ENCODE measurements around the gene GPR45. TPM values are rescaled to one million over a fixed set of nuclear protein-coding genes. Genes with fewer than 3 reads are reported as not detected.
A peak's percentile ranks its signal among the peaks of the same experiment; 100 is the strongest.

GPR45 gene
- total and polyA plus RNA-seq, 10 of the 15 experiments (the other 5 are each of a cell fraction or from before 2014, with no cell fraction given): not detected

GRCh38 chr2:105283532-105283931, 42.0 kb downstream of the GPR45 start:
- no peaks in the 10 kb centered on the region for H3K9me3 ChIP-seq (replicated peaks; ENCODE audit: control insufficient read depth, insufficient read depth, low read length)
- no peak overlapping the region for H2AFZ ChIP-seq (ENCODE audit: control insufficient read depth, low read depth, low read length)
- WGBS (ENCODE audit: insufficient coverage, insufficient replicate concordance, low lambda C conversion rate, missing lambda C conversion rate): 83% methylated on average over 4 of the region's 4 CpGs
- DNase-seq (ENCODE audit: low read depth, low spot score) (no peak), FAIRE-seq (no peak), ATAC-seq (no peak)
- H3K9ac ChIP-seq (ENCODE audit: control insufficient read depth, insufficient read depth, low read length): no peak overlapping the region
- no peak overlapping the region for H3K27ac ChIP-seq (ENCODE audit: control insufficient read depth, insufficient read depth)
- no peaks in the 10 kb centered on the region for H4K20me1 ChIP-seq (ENCODE audit: control insufficient read depth, insufficient read depth)
- ChIA-PET CTCF (interaction anchor here (1.1 kb wide), 1 partner anchor 47 kb away, joined by 3 read pairs; no protein-coding TSS in a partner anchor), SMC1A (ENCODE audit: uncharacterized antibody, unreplicated experiment) (no interaction called here), RAD21 (ENCODE audit: unreplicated experiment) (no interaction called here), POLR2A (no interaction called here)
- intact Hi-C loops (cut with micrococcal nuclease; ENCODE audit: unreplicated experiment): no loop called here
- H3K79me2 ChIP-seq (ENCODE audit: control insufficient read depth, insufficient read depth, low read length): no peaks in the 10 kb centered on the region
- no peak overlapping the region for H3K4me3 ChIP-seq
- no peaks in the 10 kb centered on the region for H3K4me1 ChIP-seq (ENCODE audit: control insufficient read depth, insufficient read depth, low read length)
- TF ChIP-seq POU2F2 (IDR thresholded peaks at IDR 0.05; ENCODE audit: borderline replicate concordance, low read depth, low read length): no peak
- H3K36me3 ChIP-seq (ENCODE audit: control insufficient read depth in 2 of 2, insufficient read depth in 2 of 2, low read length in 1 of 2): peaks cover 28 to 39% of the 10 kb centered on the region in 2 experiments
- no peak overlapping the region for H3K4me2 ChIP-seq (ENCODE audit: control insufficient read depth, insufficient read depth)
- in situ Hi-C loops (cut with MboI): no loop called here
- no TSS peak for BruUV-seq (replicated peaks)
- H3K27me3 ChIP-seq (replicated peaks in 1 of 2; ENCODE audit: control insufficient read depth in 2 of 2, insufficient read depth in 2 of 2, low read length in 1 of 2): no peaks in the 10 kb centered on the region

GRCh38 chr2:105287692-105288091, 46.1 kb downstream of the GPR45 start:
- RAD21 ChIA-PET (ENCODE audit: unreplicated experiment): interaction anchor here (1.0 to 1.8 kb wide), 4 partner anchors 40 to 173 kb away, joined by 3 to 8 read pairs (median 4); partner anchors contain the start of gene C2orf49
- Histone ChIP-seq H3K79me2 (ENCODE audit: control insufficient read depth, insufficient read depth, low read length) (no peaks in the 10 kb centered on the region), H3K36me3 (ENCODE audit: control insufficient read depth in 2 of 2, insufficient read depth in 2 of 2, low read length in 1 of 2) (peaks cover 16 to 39% of the 10 kb centered on the region in 2 experiments), H3K9me3 (replicated peaks; ENCODE audit: control insufficient read depth, insufficient read depth, low read length) (no peaks in the 10 kb centered on the region), H3K27ac (ENCODE audit: control insufficient read depth, insufficient read depth) (no peak overlapping the region), H3K27me3 (replicated peaks in 1 of 2; ENCODE audit: control insufficient read depth in 2 of 2, insufficient read depth in 2 of 2, low read length in 1 of 2) (no peaks in the 10 kb centered on the region), H4K20me1 (ENCODE audit: control insufficient read depth, insufficient read depth) (no peaks in the 10 kb centered on the region), H3K4me3 (no peak overlapping the region), H3K4me1 (ENCODE audit: control insufficient read depth, insufficient read depth, low read length) (no peaks in the 10 kb centered on the region), H3K4me2 (ENCODE audit: control insufficient read depth, insufficient read depth) (no peak overlapping the region), H2AFZ (ENCODE audit: control insufficient read depth, low read depth, low read length) (no peak overlapping the region), H3K9ac (ENCODE audit: control insufficient read depth, insufficient read depth, low read length) (no peak overlapping the region)
- FAIRE-seq (peak; percentile 91), ATAC-seq (peak; percentile 77), DNase-seq (ENCODE audit: low read depth, low spot score) (peak; percentile 4)
- intact Hi-C loops (cut with micrococcal nuclease; ENCODE audit: unreplicated experiment) (no loop called here), in situ Hi-C loops (cut with MboI) (no loop called here)
- POLR2A ChIA-PET: interaction anchor here (0.9 kb wide), 1 partner anchor 41 kb away, joined by 3 read pairs; no protein-coding TSS in a partner anchor
- SMC1A ChIA-PET (ENCODE audit: uncharacterized antibody, unreplicated experiment): interaction anchor here (0.7 to 1.5 kb wide), 4 partner anchors 23 to 60 kb away, joined by 3 to 4 read pairs (median 4); no protein-coding TSS in a partner anchor
- 52% methylated on average over 5 of the region's 5 CpGs for WGBS (ENCODE audit: insufficient coverage, insufficient replicate concordance, low lambda C conversion rate, missing lambda C conversion rate)
- CTCF ChIA-PET: interaction anchor here (0.6 to 1.7 kb wide), 19 partner anchors 8 to 818 kb away, joined by 3 to 9 read pairs (median 3); no protein-coding TSS in a partner anchor
- BruUV-seq (replicated peaks): no TSS peak
- TF ChIP-seq ATF2 (IDR thresholded peaks at IDR 0.05; ENCODE audit: low read length): no peak
- TF ChIP-seq BHLHE40 (IDR thresholded peaks at IDR 0.05; ENCODE audit: borderline replicate concordance in 1 of 2, low read depth in 2 of 2, low read length in 1 of 2): peak; percentile 88 to 92
- TF ChIP-seq MXI1 (IDR thresholded peaks at IDR 0.05; ENCODE audit: low read depth, low read length): no peak
- no peak for TF ChIP-seq BCLAF1 (IDR thresholded peaks at IDR 0.05)
- no peak for TF ChIP-seq NBN (IDR thresholded peaks at IDR 0.05)
- TF ChIP-seq ZZZ3 (IDR thresholded peaks at IDR 0.05; ENCODE audit: control insufficient read depth, insufficient read length, low read depth): no peak
- TF ChIP-seq MYB (IDR thresholded peaks at IDR 0.05; ENCODE audit: borderline replicate concordance, low read depth, low read length): no peak
- TF ChIP-seq ZBED1 (IDR thresholded peaks at IDR 0.05; ENCODE audit: borderline replicate concordance): no peak
- no peak for TF ChIP-seq MLLT1 (IDR thresholded peaks at IDR 0.05)
- TF ChIP-seq KDM1A (IDR thresholded peaks at IDR 0.05; ENCODE audit: borderline replicate concordance): no peak

All from GM12878 (cell line).